K562 (cell line): ENCODE results near the gene ASB10. TPM values are rescaled to one million over a fixed set of nuclear protein-coding genes. Genes with fewer than 3 reads are reported as not detected.
A peak's percentile ranks its signal among the peaks of the same experiment; 100 is the strongest.

Source experiments
- ATF4 ChIP-seq: fragments of 450-650 bp; formaldehyde crosslinking; IDR thresholded peaks from 2 replicates; pipeline ENCODE4 v1.4.0; 2022; ENCODE audit warnings: mild to moderate bottlenecking, moderate library complexity
- BCL6 ChIP-seq: fragments of 250-450 bp; sonication (Bioruptor Pico); IDR thresholded peaks from 2 replicates; pipeline ENCODE4 v1.4.0; 2020
- BCOR ChIP-seq: fragments of 450-650 bp; IDR thresholded peaks from 2 replicates; pipeline ENCODE4 v1.6.1; 2016
- ETS2 ChIP-seq: IDR thresholded peaks from 2 replicates; pipeline ENCODE4 v1.6.1; 2016; ENCODE audit warnings: borderline replicate concordance, missing genetic modification characterization, mild to moderate bottlenecking, moderate library complexity, missing compliant biosample characterization; ENCODE audit not compliant: poor library complexity, severe bottlenecking
- GTF2E2 ChIP-seq: fragments of 200-800 bp; sonication (Bioruptor generic); IDR thresholded peaks from 2 replicates; pipeline ENCODE4 v1.6.1; 2016; ENCODE audit warnings: missing genetic modification characterization, missing compliant biosample characterization
- GTF2F1 ChIP-seq: IDR thresholded peaks from 2 replicates; pipeline ENCODE4 v1.6.1; 2011; ENCODE audit warnings: low read depth, low read length, improper control_type of control experiment
- HMG20B ChIP-seq: fragments of 250-450 bp; sonication (Bioruptor Pico); IDR thresholded peaks from 2 replicates; pipeline ENCODE4 v1.5.0; 2021; ENCODE audit warnings: mild to moderate bottlenecking
- MLX ChIP-seq, 2 experiments: fragments of 450-650 bp in 1 of 2; sonication (generic) in 1 of 2; formaldehyde crosslinking; conservative IDR thresholded peaks; 2 replicates each; pipeline versions ENCODE4 v1.4.0 to v1.8.1; 2020 to 2022; ENCODE audit warnings: mild to moderate bottlenecking in 1 of 2, missing genetic modification reagents in 1 of 2
- NUFIP1 ChIP-seq: fragments of 450-650 bp; IDR thresholded peaks from 2 replicates; pipeline ENCODE4 v1.6.1; 2018; ENCODE audit not compliant: partially characterized antibody
- PTBP1 ChIP-seq: fragments of 200-400 bp; formaldehyde crosslinking; IDR thresholded peaks from 2 replicates; pipeline ENCODE4 v1.6.1; 2017; ENCODE audit warnings: low read depth, low read length
- SMARCA4 ChIP-seq: fragments of 450-650 bp; IDR thresholded peaks from 2 replicates; pipeline ENCODE4 v1.6.1; 2016
- SRSF9 ChIP-seq: fragments of 200-400 bp; formaldehyde crosslinking; IDR thresholded peaks from 2 replicates; pipeline ENCODE4 v1.6.1; 2017; ENCODE audit warnings: low read depth, low read length, borderline replicate concordance
- TAF1 ChIP-seq: IDR thresholded peaks from 2 replicates; pipeline ENCODE4 v1.6.1; 2011; ENCODE audit warnings: mild to moderate bottlenecking, low read length, moderate library complexity; ENCODE audit not compliant: insufficient read depth, control insufficient read depth, severe bottlenecking; ENCODE audit errors: extremely low read depth
- THAP7 ChIP-seq: fragments of 250-450 bp; sonication (Bioruptor Pico); IDR thresholded peaks from 2 replicates; pipeline ENCODE4 v1.5.0; 2021
- TOE1 ChIP-seq, 2 experiments: fragments of 450-650 bp in 1 of 2; sonication (generic) in 1 of 2; formaldehyde crosslinking in 1 of 2; IDR thresholded peaks; 2 replicates each; pipeline versions ENCODE4 v1.7.1 to v1.8.0; 2016 to 2022; ENCODE audit warnings: borderline replicate concordance in 2 of 2, mild to moderate bottlenecking in 2 of 2, antibody characterized with exemption in 1 of 2, inconsistent platforms in 1 of 2, low read depth in 1 of 2, missing genetic modification reagents in 1 of 2, moderate library complexity in 1 of 2
- ZKSCAN1 ChIP-seq: fragments of 150-350 bp; IDR thresholded peaks from 2 replicates; pipeline ENCODE4 v1.6.1; 2016; ENCODE audit warnings: low read depth, low read length
- ZNF263 ChIP-seq: sonication (generic); formaldehyde crosslinking; IDR thresholded peaks from 2 replicates; pipeline ENCODE4 v1.8.0; 2022; ENCODE audit warnings: mild to moderate bottlenecking, missing genetic modification reagents, borderline replicate concordance
- ZNF324 ChIP-seq: fragments of 250-450 bp; sonication (Bioruptor Pico); IDR thresholded peaks from 2 replicates; pipeline ENCODE4 v1.4.0; 2020; ENCODE audit warnings: mild to moderate bottlenecking
- ZNF431 ChIP-seq: sonication (generic); formaldehyde crosslinking; IDR thresholded peaks from 2 replicates; pipeline ENCODE4 v1.8.0; 2022; ENCODE audit warnings: mild to moderate bottlenecking, missing genetic modification reagents
- ZNF639 ChIP-seq, 2 experiments: fragments of 200-800 bp in 1 of 2; sonication (Bioruptor generic) in 1 of 2; sonication (generic) in 1 of 2; formaldehyde crosslinking in 1 of 2; IDR thresholded peaks in 1 of 2; conservative IDR thresholded peaks in 1 of 2; 2 replicates each; pipeline versions ENCODE4 v1.5.0 to v1.6.1; 2016 to 2020; ENCODE audit warnings: missing compliant biosample characterization in 1 of 2, missing genetic modification characterization in 1 of 2, missing genetic modification reagents in 1 of 2
- polyA plus RNA-seq, 8 experiments: library from polyadenylated mRNA; depleted of rRNA in 4 of 8; stranded (reverse) in 5 of 8; unstranded in 3 of 8; fragments of >200 nt; fragmentation: Nextera tagmentation in 2 of 8; fragmentation: Illumina TruSeq in 1 of 8; extraction: Ambion mirVana in 2 of 8; extraction: Trizol in 1 of 8; gene quantifications; 2 replicates each; pipeline versions ENCODE4 v1.2.1 to v1.2.3, GENCODE V29; 2011 to 2014; ENCODE audit warnings: inconsistent platforms in 1 of 8, missing spikeins in 1 of 8
- total RNA-seq, 7 experiments: library from RNA; depleted of rRNA in 6 of 7; stranded (reverse); fragments of >200 nt in 6 of 7; fragmentation: Illumina TruSeq in 2 of 7; extraction: Trizol in 2 of 7; gene quantifications; 2 replicates each; pipeline versions ENCODE4 v1.2.1 to v1.2.3, GENCODE V29; 2011 to 2021; ENCODE audit warnings: low replicate concordance in 1 of 7
- TF ChIP-seq, protein P1 (sequence below): fragments of 250-450 bp; sonication (Bioruptor Pico); IDR thresholded peaks from 2 replicates; pipeline ENCODE4 v1.4.0; 2020; ENCODE audit warnings: mild to moderate bottlenecking

Gene ASB10
- total and polyA plus RNA-seq, 9 of the 15 experiments (the other 6 are each of a cell fraction or from before 2014, with no cell fraction given), result not detected

GRCh38 chr7:151226875-151227782 is 40.1 kb upstream of the ASB10 start, which contains the start of gene ABCF2 (continued):
- TF ChIP-seq ZNF324 (CRISPR knock-in tag), result no peak
- peak in 1 of 2 experiments; percentile 80; a peak in 2 of 4 replicates for TF ChIP-seq ZNF639 (CRISPR knock-in tag; conservative IDR thresholded peaks at IDR 0.05 in 1 of 2, IDR thresholded peaks at IDR 0.05 in 1 of 2)
- TF ChIP-seq HMG20B (CRISPR knock-in tag), result no peak
- TF ChIP-seq ATF4 (CRISPR knock-in tag), result peak; percentile 66; the same call in 1 of the 2 replicates
- no peak for TF ChIP-seq ZNF431
- no peak for TF ChIP-seq SRSF9
- peak; percentile 22 for TF ChIP-seq ZNF263 (CRISPR knock-in tag)
- no peak; the same call in 1 of the 2 replicates for TF ChIP-seq SMARCA4
- TF ChIP-seq NUFIP1, result no peak
- TF ChIP-seq TAF1, result peak; percentile 72
- TF ChIP-seq BCOR, result peak; percentile 34
- TF ChIP-seq BCL6, result peak; percentile 41; the same call in 1 of the 2 replicates
- TF ChIP-seq GTF2F1, result peak; percentile 79
- peak; percentile 54; the same call in 1 of the 2 replicates for TF ChIP-seq GTF2E2 (tag)
- TF ChIP-seq ZKSCAN1, result peak; percentile 68
- TF ChIP-seq TOE1 (IDR thresholded peaks at IDR 0.05; ENCODE audit: borderline replicate concordance), result peak; percentile 73; the same call in 1 of the 2 replicates
- 0 out of 2 replicates have a peak, but pooled peaks have one; percentile 14 for TF ChIP-seq TOE1 (CRISPR knock-in tag; IDR thresholded peaks at IDR 0.05; ENCODE audit: borderline replicate concordance, low read depth)
- TF ChIP-seq, protein P1, sequence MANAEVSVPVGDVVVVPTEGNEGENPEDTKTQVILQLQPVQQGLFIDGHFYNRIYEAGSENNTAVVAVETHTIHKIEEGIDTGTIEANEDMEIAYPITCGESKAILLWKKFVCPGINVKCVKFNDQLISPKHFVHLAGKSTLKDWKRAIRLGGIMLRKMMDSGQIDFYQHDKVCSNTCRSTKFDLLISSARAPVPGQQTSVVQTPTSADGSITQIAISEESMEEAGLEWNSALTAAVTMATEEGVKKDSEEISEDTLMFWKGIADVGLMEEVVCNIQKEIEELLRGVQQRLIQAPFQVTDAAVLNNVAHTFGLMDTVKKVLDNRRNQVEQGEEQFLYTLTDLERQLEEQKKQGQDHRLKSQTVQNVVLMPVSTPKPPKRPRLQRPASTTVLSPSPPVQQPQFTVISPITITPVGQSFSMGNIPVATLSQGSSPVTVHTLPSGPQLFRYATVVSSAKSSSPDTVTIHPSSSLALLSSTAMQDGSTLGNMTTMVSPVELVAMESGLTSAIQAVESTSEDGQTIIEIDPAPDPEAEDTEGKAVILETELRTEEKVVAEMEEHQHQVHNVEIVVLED (CRISPR knock-in tag), result peak; percentile 86
- no peak for TF ChIP-seq THAP7 (CRISPR knock-in tag)
- TF ChIP-seq MLX (CRISPR knock-in tag; conservative IDR thresholded peaks at IDR 0.05), result 0 out of 4 replicates have a peak, but pooled peaks of 1 of the 2 experiments have one; percentile 38
- TF ChIP-seq PTBP1, result 0 out of 2 replicates have a peak, but pooled peaks have one; percentile 16
- TF ChIP-seq ETS2 (tag), result no peak
